Fibroblast of skin of left quadriceps (primary cell): ENCODE data around the gene PTTG1IP.
A peak's percentile ranks its signal among the peaks of the same experiment; 100 is the strongest.
"Not testable (repeated sequence)": the region's sequence is repeated elsewhere in the genome, so short reads cannot be mapped to it uniquely, and the experiment has no call there.

Experiments used
- DNase-seq, 2 experiments: peaks; one replicate each; pipeline ENCODE4 v3.0.0-alpha.2; 2013; ENCODE audit warnings: low read depth in 2 of 2

The PTTG1IP gene

DNA sequence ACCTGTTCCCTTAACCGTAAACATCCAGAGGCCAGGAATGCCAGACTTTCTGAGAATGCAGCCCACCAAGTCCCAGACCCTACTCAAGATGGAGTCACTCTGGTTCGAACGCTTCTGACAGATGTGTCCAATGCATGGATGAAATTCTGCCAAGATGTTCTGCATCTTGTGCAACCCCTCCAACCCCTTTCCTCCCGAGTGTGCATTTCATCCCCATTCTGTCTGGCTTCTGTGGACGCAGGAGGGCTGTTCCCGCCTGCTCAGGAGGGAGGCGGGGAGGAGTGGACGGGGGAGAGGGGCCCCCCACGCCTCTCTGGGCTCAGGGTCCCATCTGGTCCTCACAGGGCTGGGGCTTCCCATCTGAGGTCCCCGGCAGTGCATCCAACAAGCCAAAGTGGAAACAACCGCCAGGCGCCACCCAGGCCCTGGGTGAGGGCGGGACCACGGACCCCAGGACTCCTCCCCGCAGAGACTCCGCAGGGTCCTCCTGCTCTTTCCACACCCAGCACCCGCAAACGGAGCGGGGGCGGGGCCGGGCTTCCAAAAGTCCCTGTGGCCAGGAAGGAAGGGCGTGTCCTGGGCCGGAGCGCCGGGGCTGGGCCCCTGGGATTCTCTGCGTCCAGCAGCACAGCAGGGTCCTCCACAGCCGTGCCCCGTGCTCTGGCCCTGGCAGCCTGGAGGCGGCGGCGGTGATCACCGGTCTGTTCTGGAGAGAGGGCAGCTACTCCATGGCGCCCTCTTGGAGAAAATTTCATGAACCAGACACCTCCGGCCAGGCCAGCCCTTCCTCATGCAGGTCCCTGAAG, 27.9 kb downstream of the PTTG1IP start:
- peak in 1 of 2 experiments; percentile 20 for DNase-seq

DNA sequence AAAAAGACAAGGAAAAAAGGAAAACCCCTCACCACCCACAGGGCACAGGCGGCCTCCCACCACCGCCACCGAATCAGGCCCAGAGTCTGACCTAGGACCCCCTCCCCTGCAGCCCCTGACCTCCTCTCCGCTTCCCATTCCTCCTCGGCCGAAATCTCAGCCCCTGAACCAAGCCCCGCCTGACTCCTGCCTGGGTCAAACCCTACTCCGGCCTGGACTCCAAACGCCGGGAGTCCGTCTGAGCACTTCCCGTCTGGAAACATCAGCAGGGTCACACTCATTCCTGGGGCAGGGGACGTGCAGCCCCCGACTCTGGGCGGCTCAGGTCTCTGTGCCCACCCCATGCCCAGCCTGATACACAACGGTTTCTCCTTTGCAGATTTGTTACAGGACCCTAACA, 29.2 kb downstream of the PTTG1IP start:
- no peak for DNase-seq

DNA sequence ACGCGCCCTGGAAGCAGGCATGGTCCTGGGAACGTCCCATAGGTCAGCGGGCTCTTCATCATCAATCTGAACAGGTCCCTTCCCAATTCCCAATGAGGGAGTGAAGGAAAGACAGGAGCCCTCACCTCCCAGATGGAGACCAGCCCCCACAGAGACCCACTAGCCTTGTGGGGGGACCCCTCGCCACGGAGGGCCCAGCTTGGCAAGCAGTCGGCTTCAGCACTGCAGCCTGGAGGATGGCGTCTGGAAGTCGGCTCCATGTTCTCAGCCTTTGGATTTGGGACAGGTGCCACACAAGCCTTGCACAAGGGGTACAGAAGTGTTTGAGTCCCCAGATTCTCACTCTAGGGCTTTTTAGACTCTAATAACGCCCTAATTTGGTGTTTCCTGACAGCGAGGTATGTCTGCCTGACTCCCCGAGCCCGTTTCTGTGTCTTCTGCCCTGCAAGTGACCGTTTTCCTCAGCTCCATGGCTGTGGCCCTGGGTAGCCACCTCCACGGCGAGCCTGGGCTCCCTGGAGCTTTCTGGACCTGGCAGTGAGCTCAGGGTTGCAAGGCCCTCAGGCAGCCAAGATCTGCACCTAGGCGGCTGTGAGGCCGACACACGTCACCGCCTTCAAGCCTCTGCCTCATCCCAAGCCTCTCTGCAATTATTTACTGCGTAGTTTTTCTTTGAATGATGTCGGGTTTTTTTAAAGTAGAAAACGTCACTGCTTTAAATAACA, 30.6 kb downstream of the PTTG1IP start:
- DNase-seq = no peak

DNA sequence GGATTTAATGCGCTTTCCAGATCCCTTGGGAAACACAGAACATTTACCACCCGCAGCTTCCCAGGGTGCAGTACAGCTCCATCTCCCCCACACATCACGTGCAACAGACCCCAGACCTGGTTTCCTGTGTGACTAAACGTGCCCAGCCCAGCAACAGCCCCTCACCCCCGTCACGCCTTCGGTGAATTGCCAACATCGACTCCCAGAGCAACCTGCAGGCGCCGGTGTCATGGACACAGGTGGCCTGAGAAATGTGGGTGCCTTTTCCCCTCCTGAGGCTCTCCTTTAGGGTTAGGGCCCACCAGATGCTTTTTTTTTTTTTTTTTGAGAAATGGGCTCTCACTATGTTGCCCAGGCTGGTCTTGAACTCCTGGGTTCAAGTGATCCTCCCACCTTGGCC, 31.4 kb downstream of the PTTG1IP start:
- no peak for DNase-seq

DNA sequence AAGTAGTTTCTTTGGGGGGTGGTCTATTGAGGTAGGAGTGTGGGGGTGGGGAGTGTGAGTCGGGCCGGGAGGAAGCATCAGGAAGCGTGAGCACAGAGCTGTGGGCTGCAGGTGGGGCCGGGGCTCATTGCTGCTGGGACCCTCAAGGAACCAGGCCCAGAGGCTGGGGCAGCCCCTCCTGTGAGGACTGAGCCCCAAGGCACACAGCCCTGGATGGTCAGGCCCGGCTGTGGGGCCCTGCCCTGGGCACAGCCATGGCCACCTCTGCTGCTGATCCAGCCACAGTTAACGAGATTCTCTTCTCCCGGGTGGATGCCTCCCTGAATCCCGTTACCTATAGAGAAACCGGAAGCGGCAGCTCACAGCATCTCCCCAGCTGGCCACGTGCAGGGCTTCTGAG, 32.7 kb downstream of the PTTG1IP start:
- DNase-seq = no peak

DNA sequence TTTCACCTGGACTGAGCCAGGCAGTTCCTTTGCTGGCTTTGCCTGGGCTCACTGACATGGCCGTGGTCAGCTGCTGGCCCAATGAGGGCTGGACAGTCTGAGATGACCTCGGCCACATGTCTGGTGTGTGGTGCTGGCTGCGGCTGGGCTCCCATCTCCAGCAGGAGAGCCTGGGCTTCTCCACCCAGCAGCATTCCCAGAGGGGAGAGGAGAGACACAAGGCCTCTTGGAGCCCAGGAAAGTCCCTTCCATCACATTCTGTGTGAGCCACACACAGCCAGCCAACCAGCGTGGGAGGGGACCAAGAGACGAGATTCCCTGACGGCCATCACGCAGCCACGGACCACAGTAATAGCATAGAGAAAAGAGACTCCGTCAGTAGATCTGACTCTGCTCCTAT, 34.5 kb downstream of the PTTG1IP start:
- no peak for DNase-seq

DNA sequence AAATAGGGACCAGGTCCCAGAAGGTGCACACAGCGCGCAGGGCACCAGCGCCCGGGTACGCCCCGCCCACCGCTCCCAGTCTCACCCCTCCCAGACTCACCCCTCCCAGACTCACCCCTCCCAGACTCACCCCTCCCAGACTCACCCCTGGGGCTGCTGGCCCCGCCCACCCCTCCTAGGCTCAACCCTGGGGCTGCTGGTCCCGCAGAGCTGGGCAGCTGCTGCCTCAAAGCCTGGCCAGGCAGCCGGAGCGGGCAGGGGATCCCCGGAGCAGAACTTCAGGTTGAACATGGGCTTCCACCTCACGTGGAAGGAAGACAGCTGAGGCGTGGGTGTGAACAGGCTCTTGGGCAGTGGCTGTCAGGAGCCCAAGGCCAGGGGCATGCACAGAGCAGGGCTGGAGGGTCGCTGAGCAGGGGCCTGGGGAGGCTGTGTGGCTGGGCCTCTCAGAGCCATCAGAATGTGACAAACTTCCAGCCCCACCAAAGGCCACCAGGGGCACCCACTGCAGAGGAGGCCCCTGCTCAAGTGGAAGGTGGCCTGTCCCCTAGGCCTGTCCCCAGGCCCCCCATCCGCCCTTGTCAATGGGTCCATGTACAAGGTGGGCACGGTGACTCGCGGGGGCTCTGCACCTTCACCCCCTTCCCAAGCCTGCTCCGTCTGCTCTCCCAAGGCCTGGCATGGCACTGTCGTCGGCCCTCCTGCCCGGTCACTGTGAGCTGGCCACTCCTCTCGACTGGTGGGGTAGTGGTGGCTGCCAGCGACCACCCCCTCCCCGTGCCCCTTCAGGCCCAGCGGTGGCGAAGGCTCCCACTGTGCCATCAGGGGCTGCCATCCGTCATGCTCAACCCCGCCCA, 35.2 kb downstream of the PTTG1IP start:
- DNase-seq = no peak

DNA sequence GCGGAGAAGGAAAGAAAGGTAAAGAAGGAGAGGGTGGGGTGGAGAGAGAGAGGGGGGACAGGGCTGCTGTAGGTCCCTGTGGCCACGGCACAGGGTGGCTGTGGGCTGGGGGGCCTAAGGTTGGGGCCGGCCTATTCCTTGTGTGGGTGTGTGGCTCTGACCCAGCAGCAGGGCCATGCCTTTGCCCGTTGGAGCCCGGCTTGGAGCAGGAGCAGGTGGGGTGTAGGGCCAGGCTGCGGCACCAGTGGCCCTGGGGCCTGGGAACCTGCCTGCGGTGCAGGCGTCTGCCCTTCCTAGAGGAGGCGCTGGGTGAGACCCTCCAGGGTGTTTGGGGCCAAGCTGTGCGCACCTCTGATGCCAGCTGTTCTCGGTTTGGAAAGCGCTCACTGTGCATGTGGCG, 36.0 kb downstream of the PTTG1IP start:
- no peak for DNase-seq

DNA sequence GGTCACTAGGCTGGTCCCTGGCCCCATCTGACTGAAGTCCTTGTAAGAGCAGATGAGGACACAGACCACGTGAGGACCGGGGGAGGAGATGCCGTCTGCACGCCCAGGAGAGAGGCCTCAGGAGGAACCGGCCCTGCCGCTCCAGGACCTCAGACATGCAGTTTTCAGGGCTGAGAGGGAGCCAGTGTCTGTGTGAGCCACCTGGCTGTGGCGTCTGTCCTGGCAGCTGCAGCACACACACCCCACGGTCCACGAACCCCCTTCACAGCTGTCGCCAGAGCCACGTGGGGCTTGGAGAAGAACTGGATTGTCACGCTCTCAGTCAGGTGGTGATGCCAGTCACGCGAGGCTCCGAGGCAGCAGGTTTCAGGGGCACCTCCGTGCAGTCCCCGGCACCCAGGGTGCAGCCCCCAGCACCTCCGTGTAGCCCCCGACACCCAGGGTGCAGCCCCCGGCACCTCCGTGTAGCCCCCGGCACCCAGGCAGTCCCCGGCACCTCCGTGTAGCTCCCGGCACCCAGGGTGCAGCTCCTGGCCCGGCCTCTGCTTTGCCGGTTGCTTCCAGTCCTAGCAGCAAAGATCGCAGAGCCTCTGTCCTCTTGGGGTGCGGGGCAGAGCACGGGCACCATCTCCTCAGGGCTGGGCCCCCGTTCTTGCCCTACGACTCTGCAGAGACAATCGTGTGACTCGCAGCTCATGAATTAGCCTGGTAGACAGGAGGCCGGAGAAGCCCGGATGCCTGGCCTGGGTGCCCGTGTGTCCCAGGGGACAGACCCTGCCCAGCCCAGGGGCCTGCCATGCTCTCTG, 36.6 kb downstream of the PTTG1IP start:
- DNase-seq = no peak

DNA sequence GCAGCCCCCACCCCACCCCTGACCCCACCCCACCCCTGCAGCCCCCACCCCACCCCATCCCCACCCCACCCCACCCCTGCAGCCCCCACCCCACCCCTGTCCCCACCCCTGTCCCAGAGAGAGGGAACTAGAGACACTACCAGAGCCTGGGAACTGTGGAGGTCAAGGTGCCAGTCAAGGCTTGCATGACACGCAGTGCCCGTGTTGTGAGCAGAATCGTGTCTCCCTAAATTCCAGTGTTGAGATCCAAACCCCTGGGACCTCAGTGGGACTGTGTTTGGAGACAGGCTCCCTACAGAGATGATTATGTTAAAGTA, 37.2 kb downstream of the PTTG1IP start:
- DNase-seq = no peak

DNA sequence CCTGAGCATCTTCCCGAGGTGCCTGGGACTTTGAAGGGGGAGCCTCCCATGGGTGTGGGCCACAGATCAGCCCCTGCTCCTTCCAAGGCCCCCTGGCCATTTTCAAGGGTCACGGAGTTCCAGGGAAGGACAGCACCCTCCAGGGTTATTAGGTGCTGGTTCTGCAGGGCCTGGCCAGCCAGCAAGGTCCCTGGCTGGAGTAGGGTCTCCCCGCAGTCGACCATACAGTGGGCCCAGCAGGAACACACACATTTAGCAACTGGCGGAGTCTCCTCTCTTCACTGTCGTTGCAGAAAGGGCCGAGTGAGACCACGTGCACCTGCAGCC, 37.9 kb downstream of the PTTG1IP start:
- DNase-seq = no peak

DNA sequence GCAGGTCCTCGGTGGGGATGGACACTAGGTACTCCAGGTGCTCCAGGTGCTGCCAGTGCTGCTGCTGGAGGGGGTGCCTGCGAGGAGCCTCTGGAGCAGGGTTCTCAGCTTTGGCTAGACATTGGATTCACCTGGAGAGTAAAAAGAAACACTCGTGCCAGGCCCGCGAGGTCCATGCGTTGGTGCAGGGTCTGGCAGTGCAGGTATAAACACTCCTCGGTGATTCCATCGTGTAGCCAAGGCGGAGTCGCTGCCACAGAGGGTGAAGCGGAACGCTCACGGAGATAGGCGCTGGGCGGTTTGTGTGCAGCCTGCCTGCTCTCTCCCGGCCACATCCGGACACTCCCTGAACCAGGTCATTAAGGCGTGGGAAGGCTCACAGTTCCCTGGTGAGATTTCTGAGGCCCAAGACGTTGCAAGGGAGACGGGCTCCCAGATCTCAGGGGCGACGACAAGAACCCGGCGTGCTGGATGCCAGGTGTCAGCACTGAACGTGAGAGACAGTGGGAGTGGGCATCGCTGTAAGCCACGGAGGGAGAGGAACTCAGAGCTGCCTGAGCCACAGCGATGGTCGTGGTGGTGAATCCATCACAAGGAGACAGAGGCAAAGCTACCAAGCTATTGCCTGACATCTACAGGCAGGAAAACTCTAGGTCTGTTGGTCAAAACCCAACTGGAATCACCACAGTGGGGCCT, 38.4 kb downstream of the PTTG1IP start:
- no peak for DNase-seq

DNA sequence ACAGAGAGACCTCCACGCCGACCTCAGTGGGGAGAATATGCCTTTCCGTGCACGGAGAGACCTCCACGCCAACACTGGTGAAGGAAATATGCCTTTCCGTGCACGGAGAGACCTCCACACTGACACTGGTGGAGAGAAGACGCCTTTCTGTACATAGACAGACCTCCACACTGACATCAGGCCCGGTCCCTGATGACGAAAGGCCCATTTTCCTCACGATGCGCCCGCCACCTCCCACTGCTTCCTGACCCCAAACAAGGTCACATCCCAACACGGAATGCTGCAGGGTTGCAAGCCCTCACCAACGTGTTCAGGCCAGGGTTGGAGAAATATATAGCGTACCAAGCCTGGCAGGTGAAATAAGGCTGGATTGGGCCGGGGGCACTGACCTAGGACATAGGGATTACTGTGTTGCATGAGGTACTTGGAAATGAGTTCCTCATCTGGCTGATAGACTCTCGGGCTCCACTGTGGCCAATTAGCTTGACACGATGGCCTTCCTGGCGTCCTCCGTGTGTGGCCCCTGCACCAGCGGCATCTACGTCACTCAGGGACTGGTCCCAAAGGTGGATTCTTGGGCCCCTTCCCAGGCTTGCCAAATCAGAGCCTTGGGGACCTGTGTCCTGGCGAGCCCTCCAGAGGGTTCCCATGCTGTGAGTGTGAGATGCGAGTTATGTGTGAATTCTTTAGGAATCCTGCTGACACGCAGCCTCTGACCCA, 39.1 kb downstream of the PTTG1IP start:
- no peak for DNase-seq

DNA sequence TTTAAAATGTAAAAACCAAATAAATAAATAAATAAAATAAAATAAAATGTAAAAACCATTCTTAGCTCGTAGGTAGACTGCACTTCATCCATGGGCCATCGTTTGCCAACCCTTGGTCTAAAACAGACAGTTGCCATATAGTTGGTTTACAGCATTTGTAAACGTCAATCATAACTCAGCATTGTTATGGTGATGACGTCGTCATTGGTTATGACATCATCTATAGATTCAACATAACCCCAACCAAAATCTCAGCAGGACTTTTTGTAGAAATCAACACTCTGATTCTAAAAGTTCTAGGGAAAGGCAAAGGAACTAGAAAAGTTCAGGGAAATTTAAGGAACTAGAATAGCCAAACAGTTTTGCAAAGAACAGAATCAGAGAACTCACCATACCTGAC, 39.8 kb downstream of the PTTG1IP start:
- no peak for DNase-seq

DNA sequence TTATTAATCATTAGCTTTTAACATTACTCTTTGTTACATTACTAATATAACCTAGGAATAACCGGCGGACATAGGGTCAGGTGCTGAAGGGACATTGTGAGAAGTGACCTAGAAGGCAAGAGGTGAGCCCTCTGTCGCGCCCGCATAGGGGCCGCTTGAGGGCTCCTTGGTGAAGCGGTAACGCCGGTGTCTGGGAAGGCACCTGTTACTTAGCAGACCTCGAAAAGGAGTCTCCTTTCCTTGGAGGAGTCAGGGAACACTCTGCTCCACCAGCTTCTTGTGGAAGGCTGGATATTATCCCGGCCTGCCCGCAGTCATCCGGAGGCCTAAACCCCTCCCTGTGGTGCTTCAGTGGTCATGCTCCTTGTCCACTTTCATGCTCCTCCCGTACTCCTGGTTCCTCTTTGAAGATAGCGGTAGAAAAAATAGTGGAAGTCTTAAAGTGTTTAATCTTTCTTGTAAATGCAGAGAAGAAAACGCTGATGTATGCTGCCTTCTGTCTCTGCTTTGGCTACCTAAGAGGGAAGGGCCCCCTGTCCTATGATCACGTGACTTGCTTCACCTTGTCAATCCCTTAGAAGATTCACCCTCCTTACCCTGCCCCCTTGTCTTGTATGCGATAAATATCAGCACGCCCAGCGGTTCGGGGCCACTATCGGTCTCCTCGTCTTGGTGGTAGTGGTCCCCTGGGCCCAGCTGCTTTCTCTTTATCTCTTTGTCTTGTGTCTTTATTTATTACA, 40.8 kb downstream of the PTTG1IP start:
- not testable (repeated sequence) for DNase-seq

DNA sequence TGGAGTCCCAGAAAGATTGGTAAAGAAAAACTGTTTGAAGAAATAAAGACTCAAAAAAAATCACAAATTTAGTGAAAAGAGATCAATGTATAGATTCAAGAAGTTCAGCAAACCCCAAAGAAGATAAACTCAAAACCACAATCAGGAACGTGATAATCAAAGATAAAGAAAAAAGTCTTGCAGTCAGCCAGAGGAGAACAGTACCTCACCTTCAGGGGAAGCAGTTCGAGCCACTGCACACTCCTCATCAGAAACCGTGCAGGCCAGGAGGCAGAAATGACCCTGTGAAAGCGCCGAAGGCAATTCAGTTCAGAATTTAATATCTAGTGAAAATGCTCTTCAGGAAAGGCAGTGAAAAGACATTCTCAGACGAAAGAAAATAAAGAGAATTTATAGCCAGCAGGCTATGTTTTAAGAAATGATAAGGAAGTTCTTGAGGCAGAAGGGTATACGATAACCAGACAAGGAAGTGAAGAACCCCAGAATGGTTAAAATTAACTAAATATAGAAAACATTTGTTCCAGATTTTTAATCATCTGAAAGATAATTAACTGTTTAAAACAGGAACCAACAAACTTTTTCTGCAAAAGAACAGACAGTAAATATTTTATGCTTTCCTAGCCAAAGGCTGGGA, 42.1 kb downstream of the PTTG1IP start:
- DNase-seq = no peak

DNA sequence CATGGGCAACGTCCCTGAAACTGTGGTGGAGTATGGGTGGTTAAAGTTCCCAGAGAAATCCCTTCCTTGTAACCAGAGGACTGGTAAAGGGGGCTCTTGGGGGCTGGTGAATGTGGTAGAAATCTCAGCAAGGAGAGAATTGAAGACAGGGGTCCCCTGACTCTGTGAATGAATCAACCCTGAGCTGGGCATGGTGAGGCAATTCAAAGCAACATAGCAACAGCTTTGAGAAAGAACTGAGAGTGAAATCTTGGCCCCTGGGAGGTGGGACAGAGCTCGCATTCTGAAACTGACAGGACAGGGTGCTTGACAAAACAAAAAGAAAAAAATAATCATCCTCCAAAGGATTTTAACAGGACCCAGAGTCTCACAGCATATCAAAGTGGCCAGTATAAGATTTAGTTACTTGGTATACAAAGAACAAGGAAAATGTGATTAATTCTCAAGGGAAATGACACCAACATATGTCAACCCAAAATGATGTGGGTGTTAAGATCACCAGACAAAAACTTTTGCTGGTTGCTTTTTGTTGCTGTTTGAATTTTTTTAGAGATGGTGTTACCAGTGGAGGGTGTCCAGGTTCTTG, 43.9 kb downstream of the PTTG1IP start:
- DNase-seq = no peak

DNA sequence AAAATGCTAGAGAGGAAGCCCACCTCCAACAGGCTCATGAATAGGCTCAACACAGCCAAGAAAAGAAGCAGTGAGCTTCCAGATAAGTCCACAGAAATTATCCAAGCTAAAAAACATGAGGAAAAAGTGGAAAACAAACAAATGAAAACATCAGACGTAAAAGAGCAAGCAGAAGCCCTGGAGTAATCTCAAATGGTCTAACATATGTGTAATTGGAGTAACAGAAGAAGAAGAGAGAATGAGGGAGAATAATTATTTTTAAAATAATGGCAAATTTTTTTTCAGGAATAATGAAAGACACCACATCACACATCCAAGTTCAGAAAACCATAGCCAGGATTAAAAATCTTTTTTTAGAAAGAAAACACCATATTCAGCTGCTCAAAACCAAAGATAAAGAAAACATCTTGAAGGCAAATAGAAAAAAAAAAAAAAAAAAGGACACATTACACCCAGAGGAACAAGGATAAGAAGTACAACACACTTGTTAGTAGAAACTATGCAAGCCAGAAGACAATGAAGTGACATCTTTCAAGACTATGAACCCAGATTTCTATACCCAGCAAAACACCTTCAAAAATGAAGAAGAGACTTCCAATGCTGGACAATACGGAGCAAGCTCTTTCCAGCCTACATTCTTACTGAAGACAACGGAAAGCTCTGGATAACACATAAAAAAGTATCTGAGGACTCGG, 45.0 kb downstream of the PTTG1IP start:
- no peak for DNase-seq
